ENCODE data around the gene DISP1.
A peak's percentile ranks its signal among the peaks of the same experiment; 100 is the strongest.

The DISP1 gene

GRCh38 chr1:222818171-222818570, 3.3 kb downstream of the DISP1 start:
- Mint-ChIP-seq H3K27me3 (ENCODE audit: low read depth) (no peaks in the 10 kb centered on the region), H3K4me1 (peaks cover 37% of the 10 kb centered on the region), H3K9me3 (no peaks in the 10 kb centered on the region), H3K27ac (no peak overlapping the region), H3K36me3 (ENCODE audit: low read depth) (no peaks in the 10 kb centered on the region), H3K4me3 (no peak overlapping the region)
- TF ChIP-seq CTCF (IDR thresholded peaks at IDR 0.05; ENCODE audit: unreplicated experiment in 3 of 3): no peak

- peaks cover 37% of the 10 kb centered on the region for H3K4me1 Mint-ChIP-seq
- peak overlapping the region in 1 of 3 experiments; percentile 1 for H3K27ac Mint-ChIP-seq
- H3K9me3 Mint-ChIP-seq: no peaks in the 10 kb centered on the region
- H3K4me3 Mint-ChIP-seq: no peak overlapping the region
- no peaks in the 10 kb centered on the region for H3K36me3 Mint-ChIP-seq (ENCODE audit: low read depth)
- H3K27me3 Mint-ChIP-seq (ENCODE audit: low read depth): no peaks in the 10 kb centered on the region
- no peak for TF ChIP-seq CTCF (IDR thresholded peaks at IDR 0.05; ENCODE audit: unreplicated experiment in 3 of 3)
Observed at GRCh38 chr1:222820171-222820712, 5.4 kb downstream of the DISP1 start.

- Mint-ChIP-seq H3K36me3 (ENCODE audit: low read depth) (no peaks in the 10 kb centered on the region), H3K27me3 (ENCODE audit: low read depth) (no peaks in the 10 kb centered on the region), H3K4me3 (no peak overlapping the region), H3K9me3 (no peaks in the 10 kb centered on the region), H3K4me1 (peaks cover 29% of the 10 kb centered on the region), H3K27ac (no peak overlapping the region)
- no peak for TF ChIP-seq CTCF (IDR thresholded peaks at IDR 0.05; ENCODE audit: unreplicated experiment in 3 of 3)
Observed at GRCh38 chr1:222821239-222821638, 6.4 kb downstream of the DISP1 start.

- H3K27ac Mint-ChIP-seq: no peak overlapping the region
- no peaks in the 10 kb centered on the region for H3K9me3 Mint-ChIP-seq
- H3K27me3 Mint-ChIP-seq (ENCODE audit: low read depth): no peaks in the 10 kb centered on the region
- H3K4me1 Mint-ChIP-seq: peaks cover 15% of the 10 kb centered on the region
- no peak overlapping the region for H3K4me3 Mint-ChIP-seq
- TF ChIP-seq CTCF (IDR thresholded peaks at IDR 0.05; ENCODE audit: unreplicated experiment in 3 of 3): no peak
- no peaks in the 10 kb centered on the region for H3K36me3 Mint-ChIP-seq (ENCODE audit: low read depth)
Observed at GRCh38 chr1:222823695-222824094, 8.9 kb downstream of the DISP1 start.

- no peaks in the 10 kb centered on the region for H3K27me3 Mint-ChIP-seq (ENCODE audit: low read depth)
- peak overlapping the region; percentile 20 to 41 (median 21) for H3K4me3 Mint-ChIP-seq
- peaks cover 19% of the 10 kb centered on the region for H3K4me1 Mint-ChIP-seq
- no peaks in the 10 kb centered on the region for H3K36me3 Mint-ChIP-seq (ENCODE audit: low read depth)
- no peak for TF ChIP-seq CTCF (IDR thresholded peaks at IDR 0.05; ENCODE audit: unreplicated experiment in 3 of 3)
- H3K27ac Mint-ChIP-seq: peak overlapping the region in 2 of 3 experiments; percentile 15 to 76
- no peaks in the 10 kb centered on the region for H3K9me3 Mint-ChIP-seq
Observed at GRCh38 chr1:222824641-222825040, 9.8 kb downstream of the DISP1 start.

- Mint-ChIP-seq H3K4me3 (no peak overlapping the region), H3K4me1 (peaks cover 13% of the 10 kb centered on the region)
Observed at GRCh38 chr1:222828939-222829338, 14.1 kb downstream of the DISP1 start.

More at GRCh38 chr1:222828939-222829338, 14.1 kb downstream of the DISP1 start:
- peaks cover 4% of the 10 kb centered on the region for H3K36me3 Mint-ChIP-seq (ENCODE audit: low read depth)
- H3K27me3 Mint-ChIP-seq (ENCODE audit: low read depth): no peaks in the 10 kb centered on the region
- peak in 1 of 3 experiments; percentile 9 for TF ChIP-seq CTCF (IDR thresholded peaks at IDR 0.05; ENCODE audit: unreplicated experiment in 3 of 3)
- no peaks in the 10 kb centered on the region for H3K9me3 Mint-ChIP-seq
- H3K27ac Mint-ChIP-seq: no peak overlapping the region
